ENCODE data around the gene SNRNP48. TPM values are rescaled to one million over a fixed set of nuclear protein-coding genes. Genes with fewer than 3 reads are reported as not detected.

Gene SNRNP48
- total RNA-seq, 4 donors from 2014 or later, result 8.8 to 15.3 (median 10.7) TPM

DNA sequence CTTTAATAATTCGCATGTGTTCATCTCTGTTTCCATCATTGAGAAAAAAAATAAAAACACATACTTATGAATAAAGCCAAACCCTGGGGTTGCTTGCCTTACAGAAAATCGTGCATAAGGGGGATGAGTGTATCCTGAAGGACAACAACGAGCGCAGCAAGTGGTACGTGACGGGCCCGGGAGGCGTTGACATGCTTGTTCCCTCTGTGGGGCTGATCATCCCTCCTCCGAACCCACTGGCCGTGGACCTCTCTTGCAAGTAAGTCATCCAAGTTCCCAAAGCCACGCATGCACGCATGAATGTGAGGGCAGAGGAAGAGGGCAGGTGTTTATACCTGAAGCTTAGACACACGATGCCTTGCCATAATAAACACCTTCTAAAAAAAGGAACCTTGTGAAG is 20.9 kb upstream of the SNRNP48 start:
- 91 to 95% methylated on average over 13 of the region's 13 CpGs for WGBS, 2 donors
- DNase-seq (ENCODE audit: low spot score in 2 of 2), result no peak
- no peak for TF ChIP-seq POLR2A (IDR thresholded peaks at IDR 0.05)
- TF ChIP-seq, protein P1, sequence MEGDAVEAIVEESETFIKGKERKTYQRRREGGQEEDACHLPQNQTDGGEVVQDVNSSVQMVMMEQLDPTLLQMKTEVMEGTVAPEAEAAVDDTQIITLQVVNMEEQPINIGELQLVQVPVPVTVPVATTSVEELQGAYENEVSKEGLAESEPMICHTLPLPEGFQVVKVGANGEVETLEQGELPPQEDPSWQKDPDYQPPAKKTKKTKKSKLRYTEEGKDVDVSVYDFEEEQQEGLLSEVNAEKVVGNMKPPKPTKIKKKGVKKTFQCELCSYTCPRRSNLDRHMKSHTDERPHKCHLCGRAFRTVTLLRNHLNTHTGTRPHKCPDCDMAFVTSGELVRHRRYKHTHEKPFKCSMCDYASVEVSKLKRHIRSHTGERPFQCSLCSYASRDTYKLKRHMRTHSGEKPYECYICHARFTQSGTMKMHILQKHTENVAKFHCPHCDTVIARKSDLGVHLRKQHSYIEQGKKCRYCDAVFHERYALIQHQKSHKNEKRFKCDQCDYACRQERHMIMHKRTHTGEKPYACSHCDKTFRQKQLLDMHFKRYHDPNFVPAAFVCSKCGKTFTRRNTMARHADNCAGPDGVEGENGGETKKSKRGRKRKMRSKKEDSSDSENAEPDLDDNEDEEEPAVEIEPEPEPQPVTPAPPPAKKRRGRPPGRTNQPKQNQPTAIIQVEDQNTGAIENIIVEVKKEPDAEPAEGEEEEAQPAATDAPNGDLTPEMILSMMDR (IDR thresholded peaks at IDR 0.05), result no peak
- intact Hi-C loops (cut with DNase I; ENCODE audit: low total_unique reads), result loop anchor here (10.0 kb wide), 1 partner anchor 154 kb away; no protein-coding TSS in a partner anchor
- H3K4me3 ChIP-seq (ENCODE audit: low read depth, poor library complexity, severe bottlenecking), result no peak overlapping the region

DNA sequence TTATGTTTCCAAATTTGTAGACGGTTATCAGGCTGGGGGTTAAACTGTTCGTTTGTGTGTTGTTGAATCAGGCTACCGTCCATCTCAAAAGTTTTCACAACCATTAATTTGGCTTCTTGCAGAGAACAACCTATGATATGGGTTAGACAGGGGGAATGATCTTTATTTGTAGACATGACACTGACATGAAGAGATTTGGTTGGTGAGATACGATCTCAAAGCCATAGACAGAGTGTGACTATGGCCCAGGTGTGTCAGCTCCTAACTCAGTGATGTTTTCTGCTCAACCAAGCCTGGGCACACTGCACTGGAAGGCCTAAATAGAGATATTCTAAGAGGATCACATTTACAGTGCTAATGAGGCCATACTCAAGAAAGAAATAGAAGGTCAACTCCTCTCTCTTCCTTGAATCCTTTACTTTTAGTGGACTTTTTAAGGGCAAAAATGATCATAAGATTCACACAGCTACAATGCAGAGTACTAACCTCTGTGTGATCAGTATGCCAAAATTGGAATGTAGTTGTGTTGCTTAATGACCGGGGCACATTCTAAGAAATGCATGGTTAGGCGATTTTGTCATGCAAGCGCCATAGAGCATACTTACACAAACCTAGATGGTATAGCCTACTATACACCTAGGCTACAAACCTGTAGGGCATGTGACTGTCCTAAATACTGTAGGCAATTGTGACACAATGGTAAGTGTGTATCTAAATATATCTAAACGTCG is 17.6 kb upstream of the SNRNP48 start:
- no peak for DNase-seq (ENCODE audit: low spot score in 2 of 2)
- intact Hi-C loops (cut with DNase I; ENCODE audit: low total_unique reads), result no loop called here
- H3K4me3 ChIP-seq (ENCODE audit: low read depth, poor library complexity, severe bottlenecking), result no peak overlapping the region
- WGBS, 2 donors, result 87 to 91% methylated on average over 9 of the region's 9 CpGs
- no peak for TF ChIP-seq POLR2A (IDR thresholded peaks at IDR 0.05)
- TF ChIP-seq, protein P1 (IDR thresholded peaks at IDR 0.05), result no peak

DNA sequence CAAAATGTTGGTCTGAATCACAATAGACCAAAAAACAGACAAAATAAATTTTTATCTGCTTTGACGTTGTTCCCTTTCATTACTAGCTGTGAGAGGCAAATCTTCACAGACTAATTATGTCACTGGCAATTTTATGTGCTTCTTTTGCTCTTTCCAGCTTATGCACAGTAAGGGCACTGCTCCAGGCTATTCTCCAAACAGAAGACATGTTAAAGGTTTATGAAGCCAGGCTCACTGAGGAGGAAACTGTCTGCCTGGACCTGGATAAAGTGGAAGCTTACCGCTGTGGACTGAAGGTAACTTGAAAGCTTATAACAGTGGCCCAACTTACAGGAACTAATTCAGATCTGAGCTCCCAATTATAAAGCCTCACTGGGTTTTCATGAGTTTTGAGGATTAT is 15.5 kb upstream of the SNRNP48 start:
- TF ChIP-seq POLR2A (IDR thresholded peaks at IDR 0.05), result no peak
- TF ChIP-seq, protein P1 (IDR thresholded peaks at IDR 0.05), result no peak
- intact Hi-C loops (cut with DNase I; ENCODE audit: low total_unique reads), result no loop called here
- no peak overlapping the region for H3K4me3 ChIP-seq (ENCODE audit: low read depth, poor library complexity, severe bottlenecking)
- 71 to 73% methylated on average over 2 of the region's 2 CpGs for WGBS, 2 donors
- DNase-seq (ENCODE audit: low spot score in 2 of 2), result no peak

DNA sequence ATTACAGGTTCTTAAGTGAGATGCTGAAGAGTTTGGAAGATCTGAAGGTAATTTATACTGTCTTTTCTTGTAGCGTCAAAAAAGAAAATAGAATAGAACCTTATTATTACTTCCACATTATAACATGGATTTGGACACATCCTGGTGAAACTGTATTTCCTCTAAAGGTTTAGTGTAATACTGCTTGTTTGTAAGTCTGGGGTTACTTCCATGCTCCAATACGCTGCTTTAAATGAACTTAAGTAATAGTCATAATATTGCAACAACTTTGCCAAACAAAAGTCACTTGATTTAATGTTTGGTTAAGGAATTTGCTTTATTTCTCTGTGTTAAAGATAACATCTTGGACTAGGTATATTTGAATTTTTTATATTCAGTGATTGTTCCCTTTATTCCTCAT is 11.5 kb upstream of the SNRNP48 start:
- 1 to 53% methylated on average over 2 of the region's 2 CpGs for WGBS, 2 donors
- TF ChIP-seq, protein P1 (IDR thresholded peaks at IDR 0.05), result no peak
- no peak for TF ChIP-seq POLR2A (IDR thresholded peaks at IDR 0.05)
- intact Hi-C loops (cut with DNase I; ENCODE audit: low total_unique reads), result no loop called here
- DNase-seq (ENCODE audit: low spot score in 2 of 2), result no peak
- no peak overlapping the region for H3K4me3 ChIP-seq (ENCODE audit: low read depth, poor library complexity, severe bottlenecking)

DNA sequence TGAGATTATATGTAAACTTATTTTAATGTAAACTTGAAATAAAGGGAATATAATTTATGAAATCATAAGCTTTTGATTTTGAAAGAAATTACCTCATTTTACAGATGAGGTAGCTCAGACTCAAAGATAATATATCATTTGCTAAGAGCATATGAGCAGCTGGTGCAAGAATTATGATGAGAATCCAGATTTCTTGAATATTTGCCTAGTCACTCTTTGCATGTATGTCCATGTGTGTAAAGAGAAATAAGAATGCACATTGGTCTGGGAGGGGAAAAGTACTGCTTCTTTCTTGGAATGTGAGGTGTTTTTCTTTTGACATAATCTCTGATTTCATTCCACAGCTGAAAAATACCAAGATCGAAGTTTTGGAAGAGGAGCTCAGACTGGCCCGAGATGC is 11.1 kb upstream of the SNRNP48 start:
- 90 to 91% methylated on average over 2 of the region's 2 CpGs for WGBS, 2 donors
- no peak overlapping the region for H3K4me3 ChIP-seq (ENCODE audit: low read depth, poor library complexity, severe bottlenecking)
- intact Hi-C loops (cut with DNase I; ENCODE audit: low total_unique reads), result no loop called here

More for the DNA sequence above, 11.1 kb upstream of the SNRNP48 start:
- no peak for DNase-seq (ENCODE audit: low spot score in 2 of 2)
- TF ChIP-seq, protein P1 (IDR thresholded peaks at IDR 0.05), result no peak
- TF ChIP-seq POLR2A (IDR thresholded peaks at IDR 0.05), result no peak
